Astrocyte (in vitro differentiated cells and primary cell): ENCODE measurements around the gene TBC1D3I.
"Not testable (repeated sequence)": the region's sequence is repeated elsewhere in the genome, so short reads cannot be mapped to it uniquely, and the experiment has no call there.

Experiments
- CTCF ChIP-seq: IDR thresholded peaks from 2 replicates; pipeline ENCODE4 v1.5.1; 2011; ENCODE audit warnings: low read depth, mild to moderate bottlenecking, inconsistent platforms, low read length, moderate library complexity; ENCODE audit not compliant: insufficient read depth
- EZH2 ChIP-seq: IDR thresholded peaks from 2 replicates; pipeline ENCODE4 v1.6.1; 2012; ENCODE audit warnings: mild to moderate bottlenecking, low read length, inconsistent platforms; ENCODE audit not compliant: insufficient read depth

DNA sequence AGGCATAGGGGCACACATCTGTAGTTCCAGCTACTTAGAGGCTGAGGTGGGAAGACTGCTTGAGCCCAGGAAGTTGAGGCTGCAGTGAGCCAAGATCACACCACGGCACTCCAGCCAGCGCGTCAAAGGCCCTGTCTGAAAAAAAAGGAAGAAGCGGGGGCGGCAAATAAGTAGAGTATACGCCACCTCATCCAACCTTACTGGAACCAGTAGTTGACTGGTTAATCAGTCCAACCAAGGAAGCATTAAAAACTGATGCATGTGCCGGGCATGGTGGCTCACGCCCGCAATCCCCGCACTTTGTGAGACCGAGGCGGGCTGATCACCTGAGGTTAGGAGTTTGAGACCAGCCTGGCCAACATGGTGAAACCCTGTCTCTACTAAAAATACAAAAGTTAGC lies 41.4 kb downstream of the TBC1D3I start:
- not testable (repeated sequence) for TF ChIP-seq CTCF, EZH2
